Endometrial microvascular endothelial cells (primary cell): ENCODE measurements around the gene AQP2. TPM values are rescaled to one million over a fixed set of nuclear protein-coding genes. Genes with fewer than 3 reads are reported as not detected.

Experiments
- in situ Hi-C: cut with HindIII; loops from 2 replicates; pipeline ENCODE4 v1.10.0; 2017; ENCODE audit warnings: low sequenced_read_pairs, low pct_unique_long_range_greater_than_20kb; ENCODE audit errors: inconsistent ontology term
- total RNA-seq: library from RNA; depleted of rRNA; stranded (reverse); fragments of >200 nt; gene quantifications from one replicate; pipeline ENCODE4 v1.2.3, GENCODE V29; 2015; ENCODE audit errors: inconsistent ontology term

AQP2 gene
- total RNA-seq, 1 donor from 2014 or later = not detected

- in situ Hi-C loops = no loop called here
Measured at GRCh38 chr12:50006280-50006679, 55.7 kb downstream of the AQP2 start.

- in situ Hi-C loops = no loop called here
Measured at GRCh38 chr12:50006754-50007442, 56.4 kb downstream of the AQP2 start.

Other genes with a start within 250 kb of the AQP2 start
- gene FMNL3, start 243.3 kb upstream of the AQP2 start, total RNA-seq = 46.6 TPM
- gene TMBIM6, start 209.2 kb upstream of the AQP2 start, total RNA-seq = 415 TPM
- 18.3 TPM for gene NCKAP5L, start 122.3 kb upstream of the AQP2 start, total RNA-seq
- 3.4 TPM for gene BCDIN3D, start 107.6 kb upstream of the AQP2 start, total RNA-seq
- gene FAIM2, start 46.8 kb upstream of the AQP2 start, total RNA-seq = not detected
- gene AQP5, start 11.1 kb downstream of the AQP2 start, total RNA-seq = not detected
- gene AQP6, start 22.2 kb downstream of the AQP2 start, total RNA-seq = not detected
- 56.6 TPM for gene RACGAP1, start 74.8 kb downstream of the AQP2 start, total RNA-seq
- gene ASIC1, start 106.9 kb downstream of the AQP2 start, total RNA-seq = not detected
- gene SMARCD1, start 134.6 kb downstream of the AQP2 start, total RNA-seq = 56.8 TPM
- gene GPD1, start 153.3 kb downstream of the AQP2 start, total RNA-seq = not detected
- gene COX14, start 161.5 kb downstream of the AQP2 start, total RNA-seq = 62.3 TPM
- gene CERS5, start 216.6 kb downstream of the AQP2 start, total RNA-seq = 34.0 TPM